ENCODE results near the gene APOBEC3C. TPM values are rescaled to one million over a fixed set of nuclear protein-coding genes. Genes with fewer than 3 reads are reported as not detected.

APOBEC3C gene
- total and polyA plus RNA-seq, 12 donors, result 10.6 to 88.2 (median 40.5) TPM

GRCh38 chr22:38965614-38966379 lies 48.3 kb upstream of the APOBEC3C start:
- Histone ChIP-seq H3K27ac (no peak overlapping the region), H3K4me3 (no peak overlapping the region), H3K27me3 (no peaks in the 10 kb centered on the region), H3K4me1 (replicated peaks in 1 of 2) (no peaks in the 10 kb centered on the region), H3K36me3 (replicated peaks in 1 of 2) (no peaks in the 10 kb centered on the region), H3K9me3 (replicated peaks in 1 of 3) (no peaks in the 10 kb centered on the region)
- no peak for DNase-seq
- intact Hi-C loops (cut with DNase I), result no loop called here
- 69 to 79% (median 78%) methylated on average over 7 to 14 of the region's 14 CpGs for WGBS, 4 donors
- TF ChIP-seq, protein P1, sequence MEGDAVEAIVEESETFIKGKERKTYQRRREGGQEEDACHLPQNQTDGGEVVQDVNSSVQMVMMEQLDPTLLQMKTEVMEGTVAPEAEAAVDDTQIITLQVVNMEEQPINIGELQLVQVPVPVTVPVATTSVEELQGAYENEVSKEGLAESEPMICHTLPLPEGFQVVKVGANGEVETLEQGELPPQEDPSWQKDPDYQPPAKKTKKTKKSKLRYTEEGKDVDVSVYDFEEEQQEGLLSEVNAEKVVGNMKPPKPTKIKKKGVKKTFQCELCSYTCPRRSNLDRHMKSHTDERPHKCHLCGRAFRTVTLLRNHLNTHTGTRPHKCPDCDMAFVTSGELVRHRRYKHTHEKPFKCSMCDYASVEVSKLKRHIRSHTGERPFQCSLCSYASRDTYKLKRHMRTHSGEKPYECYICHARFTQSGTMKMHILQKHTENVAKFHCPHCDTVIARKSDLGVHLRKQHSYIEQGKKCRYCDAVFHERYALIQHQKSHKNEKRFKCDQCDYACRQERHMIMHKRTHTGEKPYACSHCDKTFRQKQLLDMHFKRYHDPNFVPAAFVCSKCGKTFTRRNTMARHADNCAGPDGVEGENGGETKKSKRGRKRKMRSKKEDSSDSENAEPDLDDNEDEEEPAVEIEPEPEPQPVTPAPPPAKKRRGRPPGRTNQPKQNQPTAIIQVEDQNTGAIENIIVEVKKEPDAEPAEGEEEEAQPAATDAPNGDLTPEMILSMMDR (IDR thresholded peaks at IDR 0.05), result no peak
- no peak for TF ChIP-seq POLR2A (IDR thresholded peaks at IDR 0.05)

- intact Hi-C loops (cut with DNase I), result no loop called here
- Histone ChIP-seq H3K27me3 (no peaks in the 10 kb centered on the region), H3K4me3 (no peak overlapping the region), H3K4me1 (replicated peaks in 1 of 2) (no peaks in the 10 kb centered on the region), H3K9me3 (replicated peaks in 1 of 3) (no peaks in the 10 kb centered on the region), H3K36me3 (replicated peaks in 1 of 2) (no peaks in the 10 kb centered on the region), H3K27ac (no peak overlapping the region)
- DNase-seq, result no peak
- 49 to 62% (median 57%) methylated on average over 5 of the region's 5 CpGs for WGBS, 4 donors
- TF ChIP-seq, protein P1 (IDR thresholded peaks at IDR 0.05), result no peak
- no peak for TF ChIP-seq POLR2A (IDR thresholded peaks at IDR 0.05)
These were observed 47.7 kb upstream of the APOBEC3C start for GRCh38 chr22:38966380-38966702.

DNA sequence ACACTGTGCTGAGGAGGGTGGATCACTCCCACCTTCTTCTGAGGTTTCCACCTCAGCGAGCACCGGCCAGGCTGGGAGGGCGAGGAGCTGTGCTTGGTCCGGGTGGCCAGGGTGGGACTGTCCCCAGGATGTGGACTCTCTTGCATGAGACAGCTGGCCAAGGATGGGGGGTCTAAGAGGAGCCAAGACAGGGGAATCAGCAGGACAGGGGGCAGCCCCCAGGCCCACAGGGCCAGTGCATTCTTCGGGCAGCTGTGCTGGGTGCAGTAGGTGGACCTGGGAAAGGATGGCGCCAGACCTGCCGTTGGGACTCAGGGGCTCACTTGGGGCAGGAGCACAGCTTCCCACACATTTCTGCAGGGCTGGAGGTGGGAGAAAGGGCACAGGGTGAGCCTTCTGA lies 47.1 kb upstream of the APOBEC3C start:
- Histone ChIP-seq H3K27me3 (no peaks in the 10 kb centered on the region), H3K9me3 (replicated peaks in 1 of 3) (no peaks in the 10 kb centered on the region), H3K4me3 (no peak overlapping the region), H3K4me1 (replicated peaks in 1 of 2) (no peaks in the 10 kb centered on the region), H3K36me3 (replicated peaks in 1 of 2) (no peaks in the 10 kb centered on the region), H3K27ac (no peak overlapping the region)
- no peak for DNase-seq
- 80 to 92% (median 91%) methylated on average over 1 to 7 of the region's 7 CpGs for WGBS, 4 donors
- TF ChIP-seq, protein P1 (IDR thresholded peaks at IDR 0.05), result no peak
- TF ChIP-seq POLR2A (IDR thresholded peaks at IDR 0.05), result no peak
- intact Hi-C loops (cut with DNase I), result no loop called here

- peak in 4 of 7 donors; percentile 33 to 68 (median 54) for DNase-seq
- 64 to 75% (median 72%) methylated on average over 11 to 15 of the region's 15 CpGs for WGBS, 4 donors
- TF ChIP-seq POLR2A (IDR thresholded peaks at IDR 0.05), result no peak
- TF ChIP-seq, protein P1 (IDR thresholded peaks at IDR 0.05), result no peak
These were observed 46.3 kb upstream of the APOBEC3C start for GRCh38 chr22:38967451-38968450.

More at GRCh38 chr22:38967451-38968450, 46.3 kb upstream of the APOBEC3C start:
- intact Hi-C loops (cut with DNase I), result no loop called here
- Histone ChIP-seq H3K27me3 (no peaks in the 10 kb centered on the region), H3K4me3 (no peak overlapping the region), H3K4me1 (replicated peaks in 1 of 2) (no peaks in the 10 kb centered on the region), H3K27ac (no peak overlapping the region), H3K9me3 (replicated peaks in 1 of 3) (no peaks in the 10 kb centered on the region), H3K36me3 (replicated peaks in 1 of 2) (no peaks in the 10 kb centered on the region)
